Raji (cell line): Measurements from ENCODE around the gene RNF44.
A peak's percentile ranks its signal among the peaks of the same experiment; 100 is the strongest.

ENCODE experiments used
- POLR2A ChIP-seq: IDR thresholded peaks from 2 replicates; pipeline ENCODE4 v1.6.1; 2011; ENCODE audit warnings: low read depth, low read length, control low read depth; ENCODE audit not compliant: insufficient read depth

Gene RNF44

GRCh38 chr5:176542596-176543427 is 5.6 kb upstream of the RNF44 start:
- no peak for TF ChIP-seq POLR2A

GRCh38 chr5:176542135-176542595 is 5.0 kb upstream of the RNF44 start:
- peak; percentile 81 for TF ChIP-seq POLR2A

DNA sequence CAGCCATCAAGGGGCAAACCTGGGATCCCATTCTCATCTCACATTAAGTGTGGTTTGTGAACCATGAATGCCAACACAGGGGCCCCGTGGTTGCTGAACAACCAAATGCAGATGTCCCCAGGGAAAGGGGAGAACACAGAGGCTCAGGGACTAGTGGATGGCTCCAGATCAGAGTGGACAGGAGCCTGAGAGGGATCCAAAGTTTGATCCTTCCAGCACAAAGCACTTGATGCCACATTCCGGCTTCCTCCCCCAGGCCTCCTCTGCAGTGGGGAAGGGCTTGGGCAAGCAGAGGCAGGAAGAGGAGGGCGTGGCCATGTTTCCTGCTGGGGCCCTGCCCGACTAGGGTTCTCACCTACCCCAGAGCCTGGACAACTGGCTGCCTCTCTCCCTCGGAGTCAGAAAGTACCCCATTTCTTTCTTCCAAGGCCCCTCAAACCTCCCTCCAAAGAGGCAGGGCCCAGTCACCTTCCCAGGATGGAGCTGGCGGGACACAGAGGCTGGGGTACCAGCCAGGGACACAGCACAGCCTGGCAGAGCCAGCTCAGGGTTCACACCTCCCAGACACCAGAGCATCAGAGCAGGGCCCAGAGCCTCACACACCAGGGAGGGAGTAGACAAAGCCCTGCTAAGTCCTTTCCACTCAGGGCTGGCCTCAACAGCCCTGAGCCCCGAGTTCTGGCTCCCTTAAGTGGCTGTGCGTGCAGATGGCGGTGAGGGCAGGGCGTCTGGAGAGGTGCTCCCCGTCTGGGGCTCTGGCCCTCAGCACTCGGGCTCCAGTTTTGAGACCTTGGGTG is 4.3 kb upstream of the RNF44 start:
- TF ChIP-seq POLR2A, result peak; percentile 38; the same call in 1 of the 2 replicates

- TF ChIP-seq POLR2A, result no peak
Measured at GRCh38 chr5:176540956-176541337, 3.7 kb upstream of the RNF44 start.

- TF ChIP-seq POLR2A, result 0 out of 2 replicates have a peak, but pooled peaks have one; percentile 0
Measured at GRCh38 chr5:176540476-176540899, 3.3 kb upstream of the RNF44 start.

DNA sequence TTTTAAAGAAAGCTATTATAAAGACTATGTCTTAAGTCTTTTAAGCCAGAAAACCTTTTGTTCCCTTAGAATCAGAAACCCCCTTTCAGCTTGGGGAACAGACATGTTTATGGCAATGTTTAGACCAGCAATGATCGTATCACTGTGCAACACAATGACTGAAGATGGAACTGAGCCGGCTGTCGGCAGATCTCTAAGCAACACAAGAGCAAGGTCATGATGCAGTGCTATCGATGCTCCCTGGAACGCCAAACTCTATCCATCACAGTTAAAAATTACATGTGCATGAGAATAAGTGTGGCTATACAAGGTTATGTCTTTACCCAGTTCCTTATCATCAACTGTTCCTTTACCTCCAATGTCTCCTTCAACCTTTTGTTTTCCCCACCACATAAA is 1.8 kb upstream of the RNF44 start:
- no peak for TF ChIP-seq POLR2A

- TF ChIP-seq POLR2A, result no peak
Measured at GRCh38 chr5:176538230-176538988, 1.2 kb upstream of the RNF44 start.

- TF ChIP-seq POLR2A, result peak; percentile 46
Measured at GRCh38 chr5:176537554-176538229, 490 bp upstream of the RNF44 start.

- peak; percentile 24; the same call in 1 of the 2 replicates for TF ChIP-seq POLR2A
Measured at GRCh38 chr5:176536132-176536901, 885 bp downstream of the RNF44 start.

GRCh38 chr5:176535664-176536131 is 1.5 kb downstream of the RNF44 start:
- no peak for TF ChIP-seq POLR2A

GRCh38 chr5:176535101-176535663 is 2.0 kb downstream of the RNF44 start:
- peak; percentile 87 for TF ChIP-seq POLR2A

GRCh38 chr5:176534640-176535039 is 2.6 kb downstream of the RNF44 start:
- no peak for TF ChIP-seq POLR2A

DNA sequence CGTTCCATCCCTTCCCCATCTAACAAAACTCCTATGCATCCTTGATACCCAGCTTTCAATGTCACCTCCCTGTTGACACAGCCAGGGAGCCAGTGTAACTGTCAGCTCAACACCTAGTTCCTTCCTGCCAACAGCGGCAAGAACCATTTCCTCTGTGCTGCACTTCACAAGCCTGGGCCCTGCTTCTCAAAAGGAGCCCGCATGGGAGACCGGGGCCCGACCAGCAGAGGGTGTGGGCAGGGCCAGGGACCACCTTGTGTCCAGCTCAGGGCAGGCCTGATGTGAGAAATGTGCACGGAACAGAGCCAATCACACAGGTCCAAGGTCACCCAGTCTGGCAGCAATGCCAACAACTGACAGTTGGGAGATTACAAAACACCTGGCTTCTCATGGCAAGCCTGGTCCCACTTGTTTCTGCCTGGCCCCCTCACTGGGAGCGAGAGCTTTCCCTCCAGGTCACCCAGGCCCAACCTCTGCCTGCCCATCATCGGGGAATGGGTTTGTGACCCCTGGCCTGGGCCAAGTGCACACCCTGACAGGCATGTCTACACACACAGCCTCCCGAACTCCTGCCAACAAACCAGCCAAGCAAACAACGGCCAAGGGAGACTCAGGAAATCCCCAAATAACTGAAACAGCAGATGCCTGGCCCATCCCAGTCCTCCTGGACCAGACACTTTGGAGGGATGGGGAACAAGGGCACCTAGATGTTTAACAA is 3.1 kb downstream of the RNF44 start:
- no peak for TF ChIP-seq POLR2A

DNA sequence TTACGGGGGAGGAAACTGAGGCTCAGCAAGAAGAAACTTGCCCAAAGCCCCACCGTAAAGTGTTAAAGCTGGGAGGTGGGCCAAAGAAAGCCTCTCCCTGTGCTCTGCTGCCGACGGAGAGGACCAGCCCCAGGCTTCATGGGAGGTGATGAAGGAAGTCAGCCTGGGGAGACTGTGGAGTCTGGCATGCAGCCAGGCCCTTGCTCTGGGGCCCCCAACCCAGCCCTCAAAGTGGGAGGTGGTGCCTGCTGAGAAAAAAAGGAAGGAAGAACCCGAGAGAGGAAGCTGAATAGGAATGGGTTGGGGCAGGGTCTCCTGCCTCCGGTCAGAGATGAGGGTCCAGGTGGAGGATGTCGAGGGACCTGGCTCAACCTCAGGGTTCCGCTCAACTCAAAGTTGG is 3.8 kb downstream of the RNF44 start:
- no peak for TF ChIP-seq POLR2A
